Thyroid gland (tissue), 4 donors: ENCODE results near the gene BMP8A. TPM values are rescaled to one million over a fixed set of nuclear protein-coding genes. Genes with fewer than 3 reads are reported as not detected.
A peak's percentile ranks its signal among the peaks of the same experiment; 100 is the strongest.
"Not testable (repeated sequence)": the region's sequence is repeated elsewhere in the genome, so short reads cannot be mapped to it uniquely, and the experiment has no call there.

Experiments used
- DNase-seq, 2 donors: peaks; one replicate each; pipeline ENCODE4 v3.0.0-alpha.2; 2019
- H3K27ac ChIP-seq, 3 donors: fragments of 200-600 bp; sonication (generic); 1 replicate in 2 of 3; 2 replicates in 1 of 3; pipeline ENCODE4 v1.5.1; 2016 to 2019; ENCODE audit warnings: mild to moderate bottlenecking in 1 of 3, moderate library complexity in 1 of 3
- H3K27me3 ChIP-seq: fragments of 200-600 bp; sonication (generic); one replicate; pipeline ENCODE4 v1.5.1; 2019
- H3K36me3 ChIP-seq, 2 donors: fragments of 200-600 bp; sonication (generic); one replicate each; pipeline ENCODE4 v1.5.1; 2016 to 2019
- H3K4me1 ChIP-seq, 2 donors: fragments of 200-600 bp; sonication (generic); one replicate each; pipeline ENCODE4 v1.5.1; 2017 to 2019
- H3K4me3 ChIP-seq, 3 donors: fragments of 200-600 bp; sonication (generic); replicated peaks in 1 of 3; 1 replicate in 2 of 3; 2 replicates in 1 of 3; pipeline ENCODE4 v1.5.1; 2016; ENCODE audit warnings: mild to moderate bottlenecking in 1 of 3
- H3K9me3 ChIP-seq: fragments of 200-600 bp; sonication (generic); one replicate; pipeline ENCODE4 v1.5.1; 2017
- POLR2A ChIP-seq, 2 donors: fragments of 450-650 bp; IDR thresholded peaks; one replicate each; pipeline ENCODE4 v1.6.1; 2017; ENCODE audit warnings: antibody characterized with exemption in 2 of 2, mild to moderate bottlenecking in 2 of 2, moderate library complexity in 1 of 2
- WGBS, 2 donors: methylation state at CpG; one replicate each; pipeline ENCODE4 v1.1.5; 2017; 5-methylcytosine and 5-hydroxymethylcytosine counted together
- intact Hi-C: fragments of 100-400 bp; cut with DNase I; formaldehyde crosslinking; loops from one replicate; pipeline ENCODE4 v1.15.1; 2023
- total RNA-seq, 4 donors: library from RNA; depleted of rRNA; stranded (reverse); fragments of >200 nt; gene quantifications; one replicate each; pipeline ENCODE4 v1.2.3, GENCODE V29; 2016
- TF ChIP-seq, protein P1 (sequence below), 6 experiments: fragments of 200-600 bp in 3 of 6; fragments of 450-650 bp in 3 of 6; sonication (generic) in 3 of 6; IDR thresholded peaks; one replicate each; pipeline ENCODE4 v1.5.1; 2016 to 2019; ENCODE audit warnings: antibody characterized with exemption in 6 of 6, mild to moderate bottlenecking in 2 of 6, inconsistent platforms in 1 of 6, moderate library complexity in 1 of 6

Gene BMP8A
- total RNA-seq, 4 donors from 2014 or later, result 58.5 to 386 (median 270) TPM

DNA sequence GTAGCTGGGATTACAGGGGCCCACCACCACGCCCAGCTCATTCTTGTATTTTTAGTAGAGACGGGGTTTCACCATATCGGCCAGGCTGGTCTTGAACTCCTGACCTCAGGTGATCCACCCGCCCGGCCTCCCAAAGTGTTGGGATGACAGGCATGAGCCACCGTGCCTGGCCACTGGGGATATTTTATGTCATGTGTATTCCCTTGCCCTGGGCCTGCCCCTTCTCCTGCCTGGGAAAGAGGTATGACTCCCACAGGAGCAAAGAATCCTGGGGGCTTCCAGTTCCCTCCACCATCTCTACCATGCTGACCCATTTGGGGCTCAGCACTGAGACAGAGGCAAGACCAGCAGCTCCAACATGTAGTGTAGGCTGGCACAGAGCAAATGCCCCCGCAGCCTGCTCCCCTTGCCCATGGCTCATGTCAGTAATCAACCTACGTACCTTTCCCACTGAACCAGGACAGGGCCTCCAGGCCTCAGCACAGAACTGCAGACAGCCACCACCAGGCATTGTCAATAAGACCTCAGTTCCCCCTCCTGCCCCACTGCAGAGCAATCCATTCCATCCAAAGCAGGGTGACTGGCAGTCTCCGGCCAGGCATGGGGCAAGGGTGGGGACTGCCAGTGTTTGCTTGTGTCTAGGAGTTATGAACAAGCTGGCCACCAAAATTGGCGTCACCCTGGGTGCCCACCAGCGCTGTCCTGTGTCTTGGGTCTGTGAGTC lies 35.2 kb downstream of the BMP8A start:
- WGBS, 2 donors, result 98 to 99% methylated on average over 9 to 11 of the region's 11 CpGs
- Histone ChIP-seq H3K27ac (no peak overlapping the region), H3K27me3 (no peaks in the 10 kb centered on the region), H3K4me3 (no peak overlapping the region), H3K36me3 (peaks cover 19 to 23% of the 10 kb centered on the region in 2 donors), H3K4me1 (no peaks in the 10 kb centered on the region), H3K9me3 (no peaks in the 10 kb centered on the region)
- intact Hi-C loops, result no loop called here
- DNase-seq, result no peak
- TF ChIP-seq POLR2A (IDR thresholded peaks at IDR 0.05), result no peak
- TF ChIP-seq, protein P1, sequence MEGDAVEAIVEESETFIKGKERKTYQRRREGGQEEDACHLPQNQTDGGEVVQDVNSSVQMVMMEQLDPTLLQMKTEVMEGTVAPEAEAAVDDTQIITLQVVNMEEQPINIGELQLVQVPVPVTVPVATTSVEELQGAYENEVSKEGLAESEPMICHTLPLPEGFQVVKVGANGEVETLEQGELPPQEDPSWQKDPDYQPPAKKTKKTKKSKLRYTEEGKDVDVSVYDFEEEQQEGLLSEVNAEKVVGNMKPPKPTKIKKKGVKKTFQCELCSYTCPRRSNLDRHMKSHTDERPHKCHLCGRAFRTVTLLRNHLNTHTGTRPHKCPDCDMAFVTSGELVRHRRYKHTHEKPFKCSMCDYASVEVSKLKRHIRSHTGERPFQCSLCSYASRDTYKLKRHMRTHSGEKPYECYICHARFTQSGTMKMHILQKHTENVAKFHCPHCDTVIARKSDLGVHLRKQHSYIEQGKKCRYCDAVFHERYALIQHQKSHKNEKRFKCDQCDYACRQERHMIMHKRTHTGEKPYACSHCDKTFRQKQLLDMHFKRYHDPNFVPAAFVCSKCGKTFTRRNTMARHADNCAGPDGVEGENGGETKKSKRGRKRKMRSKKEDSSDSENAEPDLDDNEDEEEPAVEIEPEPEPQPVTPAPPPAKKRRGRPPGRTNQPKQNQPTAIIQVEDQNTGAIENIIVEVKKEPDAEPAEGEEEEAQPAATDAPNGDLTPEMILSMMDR (IDR thresholded peaks at IDR 0.05), result no peak

DNA sequence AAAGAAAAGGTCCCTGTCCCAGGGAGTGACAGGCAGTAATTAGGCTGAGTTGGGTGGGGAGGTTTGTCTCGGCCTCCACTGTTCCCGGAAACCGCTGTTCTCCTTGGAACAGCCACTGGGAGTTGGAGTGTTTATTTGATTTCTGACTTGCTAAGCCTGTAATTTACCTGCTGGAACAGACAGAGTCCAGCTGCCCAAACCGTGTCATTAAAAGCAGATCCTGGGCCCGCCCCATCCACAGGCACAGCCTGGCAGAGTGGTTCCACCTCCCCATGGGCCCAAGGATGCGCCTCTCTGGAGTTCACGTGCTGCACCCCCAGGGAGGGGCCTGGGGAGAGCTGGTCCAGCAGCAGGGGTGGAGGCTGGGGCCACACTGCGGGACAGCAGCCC lies 35.7 kb downstream of the BMP8A start:
- DNase-seq, H3K9me3 ChIP-seq, intact Hi-C loops, H3K4me3 ChIP-seq, H3K4me1 ChIP-seq, H3K27me3 ChIP-seq, H3K27ac ChIP-seq: not testable (repeated sequence)
- H3K36me3 ChIP-seq, result peaks cover 19 to 23% of the 10 kb centered on the region in 2 donors
- 95% methylated on average over 7 of the region's 8 CpGs; no CpG with 5 or more reads in 1 of the 2 donors for WGBS, 2 donors

DNA sequence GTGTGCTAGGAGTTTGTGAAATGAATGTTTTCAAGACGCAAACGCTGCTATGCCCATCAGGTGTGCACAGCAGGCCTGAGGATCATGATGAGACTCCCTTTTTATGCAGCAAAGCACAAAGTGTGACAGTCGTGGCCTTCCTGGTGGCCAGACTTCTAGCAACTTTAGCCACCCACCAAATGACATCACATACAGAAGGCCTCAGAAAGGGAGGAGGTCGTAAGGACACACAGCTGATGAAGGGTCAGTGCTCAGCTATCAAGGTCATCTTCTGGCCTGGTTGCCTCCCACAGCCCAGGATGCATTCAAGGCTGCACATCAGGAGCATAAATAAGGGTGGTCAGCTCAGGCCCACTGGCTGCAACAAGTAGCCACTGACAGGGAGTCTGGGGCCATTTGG lies 36.6 kb downstream of the BMP8A start:
- H3K36me3 ChIP-seq, result peaks cover 19 to 23% of the 10 kb centered on the region in 2 donors
- TF ChIP-seq POLR2A (IDR thresholded peaks at IDR 0.05), result no peak
- TF ChIP-seq, protein P1 (IDR thresholded peaks at IDR 0.05), result no peak
- intact Hi-C loops, result no loop called here
- no peak overlapping the region for H3K27ac ChIP-seq
- no peaks in the 10 kb centered on the region for H3K4me1 ChIP-seq
- no peaks in the 10 kb centered on the region for H3K9me3 ChIP-seq
- no peak overlapping the region for H3K4me3 ChIP-seq
- H3K27me3 ChIP-seq, result no peaks in the 10 kb centered on the region
- 84 to 91% methylated on average over 4 of the region's 4 CpGs for WGBS, 2 donors
- no peak for DNase-seq

DNA sequence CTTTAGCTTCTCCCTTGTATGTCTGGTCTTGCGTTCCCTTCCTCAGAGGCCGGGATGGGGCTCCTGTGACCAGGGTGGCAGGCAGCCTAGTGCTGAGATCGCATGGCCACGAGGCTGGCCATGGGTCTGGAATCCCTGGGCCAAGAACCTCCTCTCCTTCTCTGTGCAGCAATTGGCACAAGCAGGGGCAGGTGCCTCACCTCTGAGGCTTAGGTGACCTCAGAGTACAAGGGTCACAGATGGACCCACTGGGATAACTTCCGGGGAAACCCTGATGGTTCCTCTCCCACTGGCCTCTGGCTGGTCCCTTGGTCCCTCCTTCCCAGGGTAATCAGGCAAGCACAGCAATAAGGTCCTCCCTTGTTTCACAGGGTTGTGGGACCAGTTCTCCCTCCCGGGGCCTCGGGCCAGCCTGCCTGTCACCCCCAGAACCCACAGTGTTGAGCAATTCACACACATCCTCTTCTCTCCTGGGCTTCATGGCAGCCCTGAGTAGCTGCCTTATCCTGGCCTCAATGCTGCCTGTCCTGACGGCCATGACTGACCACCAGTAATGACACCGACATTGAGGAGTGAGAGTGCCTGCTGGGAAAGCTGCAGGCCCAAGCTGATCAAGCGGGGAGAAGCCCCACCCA lies 38.6 kb downstream of the BMP8A start:
- TF ChIP-seq, protein P1 (IDR thresholded peaks at IDR 0.05), result no peak
- TF ChIP-seq POLR2A (IDR thresholded peaks at IDR 0.05), result no peak
- peaks cover 0 to 1% of the 10 kb centered on the region in 2 donors for H3K4me1 ChIP-seq
- 90 to 92% methylated on average over 10 of the region's 10 CpGs for WGBS, 2 donors
- H3K9me3 ChIP-seq, result no peaks in the 10 kb centered on the region
- H3K4me3 ChIP-seq, result no peak overlapping the region
- no peak for DNase-seq
- peak overlapping the region in 2 of 3 donors; percentile 29 to 38 for H3K27ac ChIP-seq
- H3K27me3 ChIP-seq, result no peaks in the 10 kb centered on the region
- intact Hi-C loops, result loop anchor here (10.0 kb wide), 1 partner anchor 75 kb away; no protein-coding TSS in a partner anchor
- H3K36me3 ChIP-seq, result peaks cover 19 to 23% of the 10 kb centered on the region in 2 donors

DNA sequence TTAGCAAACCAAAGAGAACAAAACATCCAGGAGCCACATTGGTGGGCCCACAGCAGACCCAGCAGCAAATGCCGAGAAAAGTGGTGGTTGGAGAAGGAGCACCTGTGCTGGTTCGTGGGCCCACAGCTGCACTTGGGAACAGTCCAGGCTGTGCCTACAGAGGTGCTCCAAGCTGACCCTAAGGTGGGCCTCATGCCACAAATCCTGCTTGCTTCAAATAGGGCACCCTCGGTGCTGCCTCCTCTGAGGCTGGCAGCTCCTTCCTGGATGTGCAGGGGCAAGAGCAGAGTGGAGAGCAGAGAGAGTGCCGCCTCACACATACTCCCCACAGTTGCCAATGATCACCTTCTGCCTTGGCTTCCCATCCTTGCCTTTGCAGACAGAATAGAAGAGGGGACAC lies 40.1 kb downstream of the BMP8A start:
- no peak overlapping the region for H3K27ac ChIP-seq
- H3K27me3 ChIP-seq, result no peaks in the 10 kb centered on the region
- no peak for TF ChIP-seq POLR2A (IDR thresholded peaks at IDR 0.05)
- TF ChIP-seq, protein P1 (IDR thresholded peaks at IDR 0.05), result no peak
- WGBS, 2 donors, result 100% methylated on average over 2 to 4 of the region's 4 CpGs
- H3K4me3 ChIP-seq, result no peak overlapping the region
- no peak for DNase-seq
- peaks cover 17 to 22% of the 10 kb centered on the region in 2 donors for H3K36me3 ChIP-seq
- intact Hi-C loops, result loop anchor here (10.0 kb wide), 1 partner anchor 77 kb away; no protein-coding TSS in a partner anchor
- no peaks in the 10 kb centered on the region for H3K9me3 ChIP-seq
- H3K4me1 ChIP-seq, result peaks cover 0 to 7% of the 10 kb centered on the region in 2 donors
